ENCODE data around the gene SS18.
A peak's percentile ranks its signal among the peaks of the same experiment; 100 is the strongest.

Gene SS18

GRCh38 chr18:26103579-26103978, 13.2 kb upstream of the SS18 start:
- Histone ChIP-seq H3K9me3 (ENCODE audit: insufficient read depth, low read length) (no peaks in the 10 kb centered on the region), H3K4me2 (ENCODE audit: low read depth, low read length, poor library complexity, severe bottlenecking) (no peak overlapping the region), H3K9me2 (replicated peaks; ENCODE audit: insufficient read depth, low read length) (no peaks in the 10 kb centered on the region), H3F3A (ENCODE audit: insufficient read depth) (no peaks in the 10 kb centered on the region), H3K27me3 (ENCODE audit: low read length) (no peaks in the 10 kb centered on the region), H3K36me3 (ENCODE audit: low read length) (no peaks in the 10 kb centered on the region), H2AFZ (ENCODE audit: low read depth, low read length, severe bottlenecking) (no peak overlapping the region), H3K9ac (ENCODE audit: low read length) (no peak overlapping the region), H4K20me1 (ENCODE audit: low read depth, low read length) (no peaks in the 10 kb centered on the region), H3K27ac (ENCODE audit: low read depth, low read length) (no peak overlapping the region), H3K79me2 (ENCODE audit: insufficient read depth, low read length) (no peaks in the 10 kb centered on the region), H3K4me3 (ENCODE audit: insufficient read depth, low read length, poor library complexity, severe bottlenecking) (no peak overlapping the region)
- TF ChIP-seq CTCF (IDR thresholded peaks at IDR 0.05; ENCODE audit: insufficient read depth, low read length, poor library complexity, severe bottlenecking) (peak; percentile 47), EZH2phosphoT487 (conservative IDR thresholded peaks at IDR 0.05; ENCODE audit: low read length) (no peak)

GRCh38 chr18:26097563-26097962, 7.2 kb upstream of the SS18 start:
- H3K27ac ChIP-seq (ENCODE audit: low read depth, low read length), result no peak overlapping the region
- no peak overlapping the region for H3K4me3 ChIP-seq (ENCODE audit: insufficient read depth, low read length, poor library complexity, severe bottlenecking)
- TF ChIP-seq EZH2phosphoT487 (conservative IDR thresholded peaks at IDR 0.05; ENCODE audit: low read length) (no peak), CTCF (IDR thresholded peaks at IDR 0.05; ENCODE audit: insufficient read depth, low read length, poor library complexity, severe bottlenecking) (no peak)
- no peaks in the 10 kb centered on the region for H4K20me1 ChIP-seq (ENCODE audit: low read depth, low read length)
- no peak overlapping the region for H3K4me2 ChIP-seq (ENCODE audit: low read depth, low read length, poor library complexity, severe bottlenecking)
- H3K9ac ChIP-seq (ENCODE audit: low read length), result no peak overlapping the region
- H3K9me3 ChIP-seq (ENCODE audit: insufficient read depth, low read length), result peaks cover 6% of the 10 kb centered on the region; the same call in 1 of the 2 replicates
- no peaks in the 10 kb centered on the region for H3K9me2 ChIP-seq (replicated peaks; ENCODE audit: insufficient read depth, low read length)
- no peaks in the 10 kb centered on the region for H3K36me3 ChIP-seq (ENCODE audit: low read length)
- no peak overlapping the region for H2AFZ ChIP-seq (ENCODE audit: low read depth, low read length, severe bottlenecking)
- no peaks in the 10 kb centered on the region for H3F3A ChIP-seq (ENCODE audit: insufficient read depth)
- no peaks in the 10 kb centered on the region for H3K27me3 ChIP-seq (ENCODE audit: low read length)
- no peaks in the 10 kb centered on the region for H3K79me2 ChIP-seq (ENCODE audit: insufficient read depth, low read length)

GRCh38 chr18:26096852-26097251, 6.4 kb upstream of the SS18 start:
- Histone ChIP-seq H3K27ac (ENCODE audit: low read depth, low read length) (no peak overlapping the region), H3F3A (ENCODE audit: insufficient read depth) (peaks cover 5% of the 10 kb centered on the region; the same call in 1 of the 2 replicates), H3K4me3 (ENCODE audit: insufficient read depth, low read length, poor library complexity, severe bottlenecking) (no peak overlapping the region), H3K9me2 (replicated peaks; ENCODE audit: insufficient read depth, low read length) (no peaks in the 10 kb centered on the region), H3K27me3 (ENCODE audit: low read length) (no peaks in the 10 kb centered on the region), H3K36me3 (ENCODE audit: low read length) (no peaks in the 10 kb centered on the region), H3K9me3 (ENCODE audit: insufficient read depth, low read length) (peaks cover 6% of the 10 kb centered on the region; the same call in 1 of the 2 replicates), H3K4me2 (ENCODE audit: low read depth, low read length, poor library complexity, severe bottlenecking) (no peak overlapping the region), H3K79me2 (ENCODE audit: insufficient read depth, low read length) (no peaks in the 10 kb centered on the region), H2AFZ (ENCODE audit: low read depth, low read length, severe bottlenecking) (no peak overlapping the region), H3K9ac (ENCODE audit: low read length) (no peak overlapping the region), H4K20me1 (ENCODE audit: low read depth, low read length) (no peaks in the 10 kb centered on the region)
- TF ChIP-seq CTCF (IDR thresholded peaks at IDR 0.05; ENCODE audit: insufficient read depth, low read length, poor library complexity, severe bottlenecking) (no peak), EZH2phosphoT487 (conservative IDR thresholded peaks at IDR 0.05; ENCODE audit: low read length) (no peak)
